Natural killer cell treated with Interleukin-12 subunit alpha and Interleukin-12 subunit beta and Interleukin-15 and Interleukin-18, amount 100 ng/mL, for 72 hours (primary cell): Measurements from ENCODE around the gene METTL24. TPM values are rescaled to one million over a fixed set of nuclear protein-coding genes. Genes with fewer than 3 reads are reported as not detected.
"Not testable (repeated sequence)": the region's sequence is repeated elsewhere in the genome, so short reads cannot be mapped to it uniquely, and the experiment has no call there.

ENCODE experiments used
- ATAC-seq, 2 donors: fragments of 150-1000 bp; cut with Tn5 transposase in 1 of 2; sonication (Bioruptor Pico), chemical (Tn5 transposase) in 1 of 2; 2 replicates each; pipeline ENCODE4 v1.10.0; 2021
- DNase-seq: peaks from one replicate; pipeline ENCODE4 v3.0.0; 2022; ENCODE audit warnings: low spot score
- H3K27ac Mint-ChIP-seq, 2 donors: 1 replicate in 1 of 2; 2 replicates in 1 of 2; pipeline ENCODE4 v1.8.0; 2022; ENCODE audit warnings: mixed read lengths in 2 of 2, mild to moderate bottlenecking in 1 of 2, moderate library complexity in 1 of 2
- H3K27me3 Mint-ChIP-seq, 2 donors: 1 replicate in 1 of 2; 2 replicates in 1 of 2; pipeline ENCODE4 v1.8.0; 2022; ENCODE audit warnings: mixed read lengths in 2 of 2
- H3K36me3 Mint-ChIP-seq: one replicate; pipeline ENCODE4 v1.8.0; 2022; ENCODE audit warnings: mixed read lengths
- H3K4me1 Mint-ChIP-seq, 2 donors: 1 replicate in 1 of 2; 2 replicates in 1 of 2; pipeline ENCODE4 v1.8.0; 2022; ENCODE audit warnings: low read depth in 2 of 2, mixed read lengths in 2 of 2, mild to moderate bottlenecking in 1 of 2
- H3K4me3 Mint-ChIP-seq: one replicate; pipeline ENCODE4 v1.8.0; 2022; ENCODE audit warnings: mixed read lengths
- H3K9me3 Mint-ChIP-seq: 2 replicates; pipeline ENCODE4 v1.8.0; 2022; ENCODE audit warnings: mixed read lengths
- total RNA-seq, 2 donors: library from RNA; stranded (reverse); gene quantifications; one replicate each; pipeline ENCODE4 v1.2.3, GENCODE V29; 2022

Gene METTL24
- total RNA-seq, 2 donors from 2014 or later = not detected

GRCh38 chr6:110323258-110323657 lies 34.9 kb downstream of the METTL24 start:
- Mint-ChIP-seq H3K27me3 (no peaks in the 10 kb centered on the region), H3K27ac (no peak overlapping the region), H3K9me3 (no peaks in the 10 kb centered on the region), H3K4me1 (no peaks in the 10 kb centered on the region), H3K36me3 (no peaks in the 10 kb centered on the region), H3K4me3 (no peak overlapping the region)
- DNase-seq (no peak), ATAC-seq (peak in 1 of 2 donors; percentile 50)

GRCh38 chr6:110322874-110323242 lies 35.3 kb downstream of the METTL24 start:
- Mint-ChIP-seq H3K36me3 (no peaks in the 10 kb centered on the region), H3K9me3 (no peaks in the 10 kb centered on the region), H3K27ac (no peak overlapping the region), H3K4me3 (no peak overlapping the region), H3K27me3 (no peaks in the 10 kb centered on the region), H3K4me1 (no peaks in the 10 kb centered on the region)
- DNase-seq (no peak), ATAC-seq (no peak)

GRCh38 chr6:110322151-110322873 lies 35.8 kb downstream of the METTL24 start:
- Mint-ChIP-seq H3K36me3 (no peaks in the 10 kb centered on the region), H3K4me3 (no peak overlapping the region), H3K27me3 (no peaks in the 10 kb centered on the region), H3K4me1 (no peaks in the 10 kb centered on the region), H3K27ac (no peak overlapping the region), H3K9me3 (no peaks in the 10 kb centered on the region)
- ATAC-seq (no peak), DNase-seq (no peak)

- DNase-seq = no peak
- Mint-ChIP-seq H3K27me3 (no peaks in the 10 kb centered on the region), H3K4me3 (no peak overlapping the region), H3K4me1 (no peaks in the 10 kb centered on the region), H3K36me3 (no peaks in the 10 kb centered on the region), H3K27ac (no peak overlapping the region), H3K9me3 (no peaks in the 10 kb centered on the region)
- no peak for ATAC-seq
These were observed 37.8 kb downstream of the METTL24 start for GRCh38 chr6:110320307-110320706.

- H3K27ac Mint-ChIP-seq = no peak overlapping the region
- H3K36me3 Mint-ChIP-seq = no peaks in the 10 kb centered on the region
- H3K4me3 Mint-ChIP-seq = no peak overlapping the region
- no peak for ATAC-seq
- H3K4me1 Mint-ChIP-seq = no peaks in the 10 kb centered on the region
- H3K9me3 Mint-ChIP-seq = no peaks in the 10 kb centered on the region
- DNase-seq = no peak
- no peaks in the 10 kb centered on the region for H3K27me3 Mint-ChIP-seq
These were observed 38.3 kb downstream of the METTL24 start for GRCh38 chr6:110319843-110320242.

GRCh38 chr6:110319381-110319780 lies 38.8 kb downstream of the METTL24 start:
- Mint-ChIP-seq H3K9me3 (no peaks in the 10 kb centered on the region), H3K4me3 (no peak overlapping the region), H3K4me1 (no peaks in the 10 kb centered on the region), H3K36me3 (no peaks in the 10 kb centered on the region), H3K27me3 (no peaks in the 10 kb centered on the region), H3K27ac (no peak overlapping the region)
- ATAC-seq (no peak), DNase-seq (no peak)

- H3K4me1 Mint-ChIP-seq = no peaks in the 10 kb centered on the region
- no peak overlapping the region for H3K4me3 Mint-ChIP-seq
- H3K9me3 Mint-ChIP-seq = no peaks in the 10 kb centered on the region
- H3K27me3 Mint-ChIP-seq = no peaks in the 10 kb centered on the region
- DNase-seq (no peak), ATAC-seq (no peak)
- H3K27ac Mint-ChIP-seq = no peak overlapping the region
- H3K36me3 Mint-ChIP-seq = no peaks in the 10 kb centered on the region
These were observed 39.2 kb downstream of the METTL24 start for GRCh38 chr6:110318971-110319370.

GRCh38 chr6:110317646-110318045 lies 40.5 kb downstream of the METTL24 start:
- no peak overlapping the region for H3K27ac Mint-ChIP-seq

GRCh38 chr6:110317189-110317588 lies 41.0 kb downstream of the METTL24 start:
- Mint-ChIP-seq H3K27me3 (no peaks in the 10 kb centered on the region), H3K9me3 (no peaks in the 10 kb centered on the region)
- no peak for ATAC-seq

More at GRCh38 chr6:110317646-110318045, 40.5 kb downstream of the METTL24 start:
- no peaks in the 10 kb centered on the region for H3K9me3 Mint-ChIP-seq
- no peaks in the 10 kb centered on the region for H3K27me3 Mint-ChIP-seq
- H3K36me3 Mint-ChIP-seq = no peaks in the 10 kb centered on the region
- no peak overlapping the region for H3K4me3 Mint-ChIP-seq
- ATAC-seq (no peak), DNase-seq (no peak)
- H3K4me1 Mint-ChIP-seq = peaks cover 0 to under 1% of the 10 kb centered on the region in 2 donors

GRCh38 chr6:110315869-110316398 lies 42.2 kb downstream of the METTL24 start:
- H3K4me1 Mint-ChIP-seq = peaks cover 4 to 7% of the 10 kb centered on the region in 2 donors
- H3K4me3 Mint-ChIP-seq = no peak overlapping the region
- H3K9me3 Mint-ChIP-seq = no peaks in the 10 kb centered on the region
- DNase-seq = no peak
- no peaks in the 10 kb centered on the region for H3K36me3 Mint-ChIP-seq
- ATAC-seq = no peak
- H3K27ac Mint-ChIP-seq = no peak overlapping the region
- no peaks in the 10 kb centered on the region for H3K27me3 Mint-ChIP-seq

More at GRCh38 chr6:110317189-110317588, 41.0 kb downstream of the METTL24 start:
- Mint-ChIP-seq H3K27ac (no peak overlapping the region), H3K36me3 (no peaks in the 10 kb centered on the region), H3K4me1 (peaks cover 4% of the 10 kb centered on the region in 2 donors), H3K4me3 (no peak overlapping the region)
- no peak for DNase-seq

GRCh38 chr6:110315207-110315868 lies 42.8 kb downstream of the METTL24 start:
- no peak overlapping the region for H3K27ac Mint-ChIP-seq
- no peak for DNase-seq
- H3K27me3 Mint-ChIP-seq = no peaks in the 10 kb centered on the region
- H3K9me3 Mint-ChIP-seq = no peaks in the 10 kb centered on the region
- no peaks in the 10 kb centered on the region for H3K36me3 Mint-ChIP-seq
- ATAC-seq = no peak
- H3K4me1 Mint-ChIP-seq = peaks cover 4 to 7% of the 10 kb centered on the region in 2 donors
- no peak overlapping the region for H3K4me3 Mint-ChIP-seq

GRCh38 chr6:110310861-110311446 lies 47.2 kb downstream of the METTL24 start:
- DNase-seq (no peak), ATAC-seq (peak in 1 of 2 donors; percentile 28)
- Mint-ChIP-seq H3K27me3 (no peaks in the 10 kb centered on the region), H3K27ac (no peak overlapping the region), H3K4me1 (peaks cover 4 to 7% of the 10 kb centered on the region in 2 donors), H3K36me3 (no peaks in the 10 kb centered on the region), H3K4me3 (no peak overlapping the region), H3K9me3 (no peaks in the 10 kb centered on the region)

- H3K4me3 Mint-ChIP-seq, H3K27ac Mint-ChIP-seq, H3K27me3 Mint-ChIP-seq, ATAC-seq, DNase-seq, H3K9me3 Mint-ChIP-seq, H3K36me3 Mint-ChIP-seq: not testable (repeated sequence)
- peaks cover 4 to 15% of the 10 kb centered on the region in 2 donors for H3K4me1 Mint-ChIP-seq
These were observed 48.7 kb downstream of the METTL24 start for GRCh38 chr6:110309432-110309831.

GRCh38 chr6:110307368-110307767 lies 50.8 kb downstream of the METTL24 start:
- Mint-ChIP-seq H3K4me3 (no peak overlapping the region), H3K27me3 (no peaks in the 10 kb centered on the region), H3K36me3 (no peaks in the 10 kb centered on the region), H3K4me1 (peaks cover 2 to 17% of the 10 kb centered on the region in 2 donors), H3K27ac (no peak overlapping the region), H3K9me3 (no peaks in the 10 kb centered on the region)
- DNase-seq (no peak), ATAC-seq (no peak)
